Thymus (tissue), 11 donors: ENCODE data around the gene HCFC1. TPM values are rescaled to one million over a fixed set of nuclear protein-coding genes. Genes with fewer than 3 reads are reported as not detected.

Source experiments
- DNase-seq, 9 donors: peaks; one replicate each; pipeline ENCODE4 v3.0.0-alpha.2; 2013; ENCODE audit warnings: low spot score in 9 of 9, low read depth in 6 of 9, missing footprints in 1 of 9
- H3K27ac ChIP-seq, 2 donors: one replicate each; pipeline ENCODE4 v1.5.1; 2013; ENCODE audit warnings: control low read depth in 1 of 2, low read depth in 1 of 2, low read length in 1 of 2, mild to moderate bottlenecking in 1 of 2, moderate library complexity in 1 of 2
- H3K27me3 ChIP-seq, 2 donors: one replicate each; pipeline ENCODE4 v1.5.1; 2013; ENCODE audit warnings: low read length in 1 of 2; ENCODE audit not compliant: control insufficient read depth in 2 of 2, insufficient read depth in 1 of 2
- H3K36me3 ChIP-seq, 2 donors: one replicate each; pipeline ENCODE4 v1.5.1; 2013; ENCODE audit warnings: low read length in 1 of 2, mild to moderate bottlenecking in 1 of 2, moderate library complexity in 1 of 2; ENCODE audit not compliant: control insufficient read depth in 2 of 2, insufficient read depth in 2 of 2
- H3K4me1 ChIP-seq, 2 donors: one replicate each; pipeline ENCODE4 v1.5.1; 2013; ENCODE audit warnings: low read length in 2 of 2; ENCODE audit not compliant: control insufficient read depth in 2 of 2, insufficient read depth in 2 of 2
- H3K4me3 ChIP-seq, 2 donors: one replicate each; pipeline ENCODE4 v1.5.1; 2013; ENCODE audit warnings: low read length in 2 of 2, control low read depth in 1 of 2, mild to moderate bottlenecking in 1 of 2
- H3K9me3 ChIP-seq, 2 donors: one replicate each; pipeline ENCODE4 v1.5.1; 2013; ENCODE audit warnings: low read length in 1 of 2, mild to moderate bottlenecking in 1 of 2; ENCODE audit not compliant: control insufficient read depth in 2 of 2, insufficient read depth in 1 of 2
- WGBS: extraction: QIAGEN DNeasy Blood & Tissue Kit; methylation state at CpG from one replicate; pipeline ENCODE4 v1.1.7; 2013; 5-methylcytosine and 5-hydroxymethylcytosine counted together
- polyA plus RNA-seq: library from polyadenylated mRNA; stranded (reverse); fragments of 200-250 nt; gene quantifications from one replicate; pipeline ENCODE4 v1.2.3, GENCODE V29; 2013
- total RNA-seq: library from RNA; stranded (reverse); fragments of 120-200 nt; gene quantifications from one replicate; pipeline ENCODE4 v1.2.4, GENCODE V29; 2013
- donor health status: healthy.

Gene HCFC1
- total and polyA plus RNA-seq, 2 donors = 12.7 to 21.9 TPM

GRCh38 chrX:153948847-153949805 is 22.5 kb downstream of the HCFC1 start:
- peaks cover 51 to 64% of the 10 kb centered on the region in 2 donors for H3K36me3 ChIP-seq
- 67% methylated on average over 30 of the region's 30 CpGs for WGBS

GRCh38 chrX:153948002-153948466 is 23.6 kb downstream of the HCFC1 start:
- no peak overlapping the region for H3K4me3 ChIP-seq
- peaks cover 7 to 50% of the 10 kb centered on the region in 2 donors for H3K4me1 ChIP-seq
- no peaks in the 10 kb centered on the region for H3K9me3 ChIP-seq
- DNase-seq = no peak
- peaks cover 0 to 13% of the 10 kb centered on the region in 2 donors for H3K27me3 ChIP-seq
- peak overlapping the region in 1 of 2 donors; percentile 50 for H3K27ac ChIP-seq
- peaks cover 44 to 53% of the 10 kb centered on the region in 2 donors for H3K36me3 ChIP-seq
- 96% methylated on average over 10 of the region's 10 CpGs for WGBS

More at GRCh38 chrX:153948847-153949805, 22.5 kb downstream of the HCFC1 start:
- H3K9me3 ChIP-seq = no peaks in the 10 kb centered on the region
- peak in 1 of 9 donors; percentile 49 for DNase-seq
- H3K4me3 ChIP-seq = no peak overlapping the region
- peak overlapping the region; percentile 36 to 69 for H3K27ac ChIP-seq
- peaks cover 0 to 4% of the 10 kb centered on the region in 2 donors for H3K27me3 ChIP-seq
- peaks cover 2 to 44% of the 10 kb centered on the region in 2 donors for H3K4me1 ChIP-seq

- H3K27me3 ChIP-seq = peaks cover 0 to 19% of the 10 kb centered on the region in 2 donors
- WGBS = 46% methylated on average over 19 of the region's 19 CpGs
- H3K4me1 ChIP-seq = peaks cover 7 to 48% of the 10 kb centered on the region in 2 donors
- H3K36me3 ChIP-seq = peaks cover 37 to 45% of the 10 kb centered on the region in 2 donors
- H3K9me3 ChIP-seq = no peaks in the 10 kb centered on the region
- H3K4me3 ChIP-seq = no peak overlapping the region
- H3K27ac ChIP-seq = peak overlapping the region in 1 of 2 donors; percentile 50
- peak in 3 of 9 donors; percentile 70 to 86 (median 84) for DNase-seq
Measured at GRCh38 chrX:153947009-153947769, 24.4 kb downstream of the HCFC1 start.

GRCh38 chrX:153945956-153946943 is 25.4 kb downstream of the HCFC1 start:
- 92% methylated on average over 24 of the region's 24 CpGs for WGBS
- Histone ChIP-seq H3K27me3 (peaks cover 0 to 22% of the 10 kb centered on the region in 2 donors), H3K4me3 (no peak overlapping the region), H3K27ac (no peak overlapping the region), H3K36me3 (peaks cover 28 to 35% of the 10 kb centered on the region in 2 donors), H3K4me1 (peaks cover 12 to 55% of the 10 kb centered on the region in 2 donors), H3K9me3 (no peaks in the 10 kb centered on the region)
- DNase-seq = no peak

- Histone ChIP-seq H3K27me3 (peaks cover 0 to 28% of the 10 kb centered on the region in 2 donors), H3K36me3 (peaks cover 13 to 21% of the 10 kb centered on the region in 2 donors), H3K27ac (no peak overlapping the region), H3K4me3 (peak overlapping the region; percentile 50 to 52), H3K4me1 (peaks cover 12 to 57% of the 10 kb centered on the region in 2 donors), H3K9me3 (no peaks in the 10 kb centered on the region)
- no peak for DNase-seq
- WGBS = 54% methylated on average over 6 of the region's 6 CpGs
Measured at GRCh38 chrX:153944800-153945150, 26.8 kb downstream of the HCFC1 start.

GRCh38 chrX:153944140-153944799 is 27.3 kb downstream of the HCFC1 start, which contains the start of gene RENBP:
RENBP (minus strand) TSS chrX:153944643; CDS start chrX:153944610, 33 bp downstream.
- peak in 3 of 9 donors; percentile 52 to 72 (median 59) for DNase-seq
- Histone ChIP-seq H3K36me3 (peaks cover 9 to 16% of the 10 kb centered on the region in 2 donors), H3K4me1 (peaks cover 12 to 52% of the 10 kb centered on the region in 2 donors), H3K27me3 (peaks cover 0 to 33% of the 10 kb centered on the region in 2 donors), H3K27ac (no peak within 1 kb of the TSS), H3K4me3 (peak within 1 kb of the TSS; percentile 50 to 52), H3K9me3 (no peaks in the 10 kb centered on the region)
- 22% methylated on average over 30 of the region's 31 CpGs for WGBS

GRCh38 chrX:153941336-153942252 is 30.0 kb downstream of the HCFC1 start:
- no peak overlapping the region for H3K4me3 ChIP-seq
- no peak overlapping the region for H3K27ac ChIP-seq
- peaks cover 9 to 34% of the 10 kb centered on the region in 2 donors for H3K4me1 ChIP-seq
- peaks cover 0 to 34% of the 10 kb centered on the region in 2 donors for H3K27me3 ChIP-seq
- no peaks in the 10 kb centered on the region for H3K9me3 ChIP-seq
- peak in 1 of 9 donors; percentile 26 for DNase-seq
- 16% methylated on average over 23 of the region's 23 CpGs for WGBS
- no peaks in the 10 kb centered on the region for H3K36me3 ChIP-seq
